Activated CD4-positive, CD25-positive, alpha-beta regulatory T cell treated with anti-CD3 and anti-CD28 coated beads, Interleukin-2, amount 50 U/mL, for 24 hours (primary cell): ENCODE results near the gene SMIM38.
"Not testable (repeated sequence)": the region's sequence is repeated elsewhere in the genome, so short reads cannot be mapped to it uniquely, and the experiment has no call there.

ENCODE experiments used
- ATAC-seq, 2 donors: fragments of 150-1000 bp; cut with Tn5 transposase; one replicate each; pipeline ENCODE4 v1.10.0; 2021; ENCODE audit warnings: mild to moderate bottlenecking in 1 of 2, moderate library complexity in 1 of 2

Gene SMIM38

DNA sequence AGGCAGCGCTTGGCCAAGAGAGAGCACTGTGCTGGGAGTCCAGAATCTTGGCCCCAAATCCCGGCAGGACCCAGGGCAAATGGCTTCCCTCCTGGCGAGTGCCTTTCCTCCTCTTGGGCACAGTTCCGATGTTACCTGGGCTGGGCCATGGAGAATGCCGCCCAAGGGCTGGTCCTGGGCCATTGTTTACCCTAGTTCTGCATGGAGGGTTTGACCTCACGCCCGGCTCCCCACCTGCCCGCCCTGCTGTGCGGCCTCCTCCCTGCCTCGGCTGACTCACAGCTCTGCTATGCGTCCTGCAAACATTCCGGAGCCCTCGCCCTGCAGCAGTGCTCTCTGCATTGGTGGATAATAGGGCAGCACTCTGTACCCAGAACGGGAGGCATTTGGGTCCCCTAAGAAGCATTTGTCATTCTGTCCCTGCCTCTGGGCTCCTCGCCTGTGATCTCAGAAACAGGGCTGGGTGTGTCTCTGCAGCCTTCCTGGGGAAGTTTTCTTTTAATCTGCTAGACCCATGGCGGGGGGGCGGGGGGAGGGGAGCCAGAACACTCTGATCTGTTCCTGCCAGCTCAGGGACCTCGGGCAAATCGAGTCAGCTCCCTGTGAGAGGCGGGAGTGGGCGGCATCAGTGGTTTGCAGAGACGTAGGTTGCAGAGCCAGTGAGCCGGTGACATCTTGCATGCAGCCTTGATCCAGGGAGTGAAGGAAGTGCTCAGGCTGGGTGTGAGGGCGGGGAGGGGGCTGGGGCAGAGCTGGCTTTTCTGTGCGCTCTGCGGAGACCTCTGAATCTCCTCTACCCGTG, 32.9 kb upstream of the SMIM38 start:
- ATAC-seq: peak; percentile 74 to 87

DNA sequence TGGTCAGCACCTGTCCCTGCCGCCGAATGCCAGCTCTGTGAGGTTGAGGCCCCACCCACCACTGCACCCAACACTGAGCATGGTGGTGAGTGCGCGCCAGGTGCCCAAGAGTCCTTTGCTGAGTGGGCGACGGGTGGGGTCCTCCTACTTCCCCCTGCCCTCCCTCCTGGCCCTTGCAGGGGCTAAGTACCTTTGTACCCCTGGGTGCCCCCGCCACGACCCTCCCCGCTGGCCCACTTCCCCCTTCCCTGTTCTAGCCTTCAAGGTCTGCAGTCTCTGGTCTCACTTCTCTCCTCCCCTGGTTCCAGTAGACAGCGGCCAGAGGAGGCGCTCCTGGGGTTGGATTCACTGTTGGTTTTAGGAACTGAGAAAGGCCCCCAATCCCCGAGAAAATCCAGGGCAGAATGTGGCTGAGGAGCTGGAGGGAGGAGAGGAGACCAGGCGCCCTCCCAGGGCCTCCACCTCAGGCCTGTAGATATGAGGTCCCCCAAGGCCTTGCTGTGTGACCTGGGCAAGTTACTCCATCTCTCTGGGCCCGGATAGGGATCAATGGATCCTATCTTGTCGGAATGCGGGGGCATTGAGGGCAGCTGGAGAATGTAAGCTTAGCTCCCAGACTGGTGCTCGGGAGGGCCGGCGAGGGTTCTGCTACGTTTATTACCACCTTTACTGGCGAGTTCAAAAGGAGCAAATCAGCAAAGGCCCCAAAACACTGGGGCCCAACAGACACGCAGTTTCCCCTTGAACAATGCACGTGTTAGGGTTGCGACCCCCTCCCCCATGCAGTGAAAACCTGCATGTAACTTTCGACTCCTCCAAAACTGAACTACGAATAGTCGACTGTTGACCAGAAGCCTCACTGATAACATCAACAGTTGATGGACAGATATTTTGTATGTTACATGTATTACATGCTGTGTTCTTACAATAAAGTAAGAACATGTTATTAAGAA, 31.9 kb upstream of the SMIM38 start:
- ATAC-seq: peak; percentile 7 to 9

DNA sequence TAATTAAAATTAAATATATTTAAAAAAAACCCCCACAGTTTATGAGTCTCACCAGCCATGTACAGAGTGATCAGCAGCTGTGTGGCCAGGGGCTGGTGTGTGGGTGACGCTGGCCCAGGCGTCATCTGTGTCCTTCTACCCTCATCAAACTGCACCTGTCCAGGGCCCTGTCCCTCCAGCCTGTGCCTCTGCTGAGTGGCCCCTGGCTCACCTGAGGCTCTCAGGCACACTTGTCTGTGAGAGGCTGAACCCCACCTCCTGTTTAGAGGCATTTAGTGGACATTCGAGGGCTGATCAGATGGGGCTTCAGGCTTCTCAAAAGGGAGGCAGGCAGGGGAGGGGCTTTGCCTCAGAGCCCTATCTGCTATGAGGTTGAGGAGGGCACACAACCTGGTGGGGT, 29.9 kb upstream of the SMIM38 start:
- no peak for ATAC-seq

DNA sequence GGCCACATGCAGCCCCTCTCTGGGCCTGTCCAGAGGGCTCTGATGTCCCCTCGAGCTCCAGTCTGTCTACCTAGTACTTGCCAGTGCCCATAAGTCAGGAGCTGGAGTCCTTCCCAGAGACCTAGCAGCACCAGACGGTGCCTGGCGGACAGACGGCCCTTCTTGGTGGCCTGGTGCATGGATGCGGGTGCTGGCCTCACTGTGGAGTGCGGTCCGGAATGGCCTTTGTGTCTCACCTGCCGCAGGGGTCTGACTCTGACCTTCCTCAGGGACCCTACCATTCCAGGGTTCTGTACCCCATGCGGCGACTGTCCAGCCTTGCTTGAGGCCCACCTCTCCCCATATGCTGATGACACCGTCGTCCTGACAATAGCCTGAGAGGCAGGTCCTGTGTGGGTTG, 29.4 kb upstream of the SMIM38 start:
- ATAC-seq: no peak

DNA sequence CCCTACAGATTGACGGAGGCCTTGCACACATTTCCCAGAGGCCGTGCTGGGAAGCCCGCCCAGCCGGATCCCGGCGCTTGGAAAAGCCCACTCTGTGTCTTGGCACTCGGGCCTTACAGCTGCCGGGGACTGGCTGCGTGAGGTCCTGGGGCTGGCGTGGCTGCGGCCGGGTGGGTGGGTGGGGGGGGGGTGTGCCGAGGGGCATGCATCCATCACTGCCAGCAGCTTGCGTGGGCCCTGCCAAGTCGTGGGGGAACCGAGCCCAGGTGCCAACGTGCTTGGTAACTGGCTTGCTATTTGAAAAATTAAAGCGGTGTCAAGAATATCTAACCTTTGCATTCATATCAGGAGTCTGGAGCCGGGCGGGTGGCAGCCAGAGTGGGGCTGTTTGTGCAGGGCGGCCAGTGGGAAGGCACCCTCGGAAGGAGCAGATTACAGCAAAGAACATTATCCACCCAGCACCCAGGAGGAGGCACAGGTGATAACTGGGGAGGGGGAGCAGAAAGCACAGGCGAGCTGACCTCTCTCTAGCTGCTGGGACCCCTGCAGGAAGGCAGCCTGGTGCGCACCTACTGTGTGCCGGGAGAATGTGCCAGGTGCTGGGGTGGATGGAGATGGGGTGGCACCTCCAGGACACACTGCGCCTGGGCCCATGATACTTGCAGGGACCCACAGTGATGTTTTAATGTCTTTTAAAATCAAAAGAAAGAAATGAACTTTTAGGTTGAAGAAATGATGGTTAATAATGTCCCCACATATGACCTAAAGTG, 28.5 kb upstream of the SMIM38 start:
- ATAC-seq: no peak

DNA sequence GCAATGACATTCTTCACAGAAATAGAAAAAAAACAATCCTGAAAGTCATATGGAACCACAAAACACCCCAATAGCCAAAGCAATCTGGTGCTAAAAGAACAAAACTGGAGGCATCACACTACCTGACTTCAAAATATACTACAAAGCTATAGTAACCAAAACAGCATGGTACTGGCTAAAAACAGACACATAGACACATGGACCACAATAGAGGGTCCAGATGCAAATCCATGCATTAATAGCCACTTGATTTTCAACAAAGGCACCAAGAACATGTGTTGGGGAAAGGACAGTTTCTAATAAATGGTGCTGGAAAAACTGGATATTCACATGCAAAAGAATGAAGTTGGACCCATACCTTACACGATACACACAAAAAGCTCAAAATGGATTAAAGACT, 27.9 kb upstream of the SMIM38 start:
- no peak for ATAC-seq

DNA sequence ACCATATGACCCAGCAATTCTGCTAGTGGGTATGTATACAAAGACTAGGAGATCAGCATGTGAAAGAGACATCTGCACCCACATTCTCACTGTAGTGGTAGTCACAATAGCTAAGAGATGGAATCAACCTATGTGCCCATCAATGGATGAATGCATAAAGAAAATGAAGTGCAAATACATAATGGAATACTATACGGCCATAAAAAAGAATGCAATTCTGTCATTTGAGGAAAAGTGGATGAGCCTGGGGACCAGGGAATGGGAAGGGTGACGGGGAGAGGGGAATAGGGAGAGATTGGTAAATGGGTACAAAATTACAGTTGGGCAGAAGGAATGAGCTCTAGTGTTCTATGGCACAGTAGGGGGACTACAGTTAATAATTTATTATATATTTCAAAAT, 26.7 kb upstream of the SMIM38 start:
- ATAC-seq: no peak

DNA sequence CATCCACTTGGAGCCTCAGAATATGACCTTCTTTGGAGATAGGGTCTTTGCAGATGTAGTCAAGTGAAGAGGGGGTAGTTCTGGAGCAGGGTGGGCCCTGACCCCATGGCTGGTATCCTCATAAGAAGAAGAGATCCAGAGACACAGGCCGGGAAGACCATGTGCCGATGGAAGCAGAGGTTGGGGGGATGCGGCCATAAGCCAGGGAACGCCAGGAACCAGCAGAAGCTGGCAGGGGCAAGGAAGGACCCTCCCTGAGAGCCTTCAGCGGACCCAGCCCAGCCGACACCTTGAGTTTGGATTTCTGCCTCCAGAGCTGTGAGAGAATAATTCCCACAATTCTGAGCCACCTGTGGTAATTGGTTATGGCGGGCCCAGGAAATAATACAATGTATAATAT, 26.1 kb upstream of the SMIM38 start:
- ATAC-seq: no peak

DNA sequence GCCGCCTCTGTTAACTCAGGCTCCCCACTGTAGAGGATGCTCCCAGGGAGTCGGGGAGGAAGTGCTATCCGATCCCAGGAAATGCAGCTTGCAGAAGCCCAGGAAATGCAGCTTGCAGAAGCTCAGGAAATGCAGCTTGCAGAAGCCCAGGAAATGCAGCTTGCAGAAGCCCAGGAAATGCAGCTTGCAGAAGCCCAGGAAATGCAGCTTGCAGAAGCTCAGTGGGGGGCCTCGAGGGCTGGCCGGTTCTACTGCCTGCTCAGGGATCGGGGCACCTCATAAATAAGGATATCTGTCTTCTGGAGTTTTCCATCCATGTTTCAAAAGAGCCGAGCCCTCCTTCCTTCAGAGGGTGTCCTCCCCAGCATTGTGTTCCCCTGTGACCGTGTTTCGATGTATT, 25.1 kb upstream of the SMIM38 start:
- no peak for ATAC-seq

DNA sequence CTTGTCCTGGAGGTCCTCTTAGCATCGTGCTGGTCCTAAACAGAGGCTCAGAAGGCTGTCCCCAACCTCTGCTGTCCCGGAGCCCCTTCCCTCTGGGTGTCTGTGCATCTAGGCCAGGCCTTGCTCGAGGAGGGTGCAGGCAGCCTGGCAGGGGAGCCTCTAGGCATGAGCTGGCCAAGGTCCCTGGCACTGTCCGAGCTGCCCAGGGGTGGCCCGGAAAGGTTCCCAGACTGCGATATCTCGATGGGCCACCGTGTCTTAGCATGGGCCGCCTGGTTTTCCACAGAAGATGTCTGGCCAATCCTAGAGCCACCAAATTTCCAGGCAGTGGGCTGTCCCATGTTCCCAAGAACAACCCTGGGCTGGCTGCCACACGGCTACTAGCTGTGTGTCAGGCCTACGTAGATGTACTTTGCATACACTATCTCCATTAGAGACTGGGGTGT, 24.6 kb upstream of the SMIM38 start:
- ATAC-seq: no peak

DNA sequence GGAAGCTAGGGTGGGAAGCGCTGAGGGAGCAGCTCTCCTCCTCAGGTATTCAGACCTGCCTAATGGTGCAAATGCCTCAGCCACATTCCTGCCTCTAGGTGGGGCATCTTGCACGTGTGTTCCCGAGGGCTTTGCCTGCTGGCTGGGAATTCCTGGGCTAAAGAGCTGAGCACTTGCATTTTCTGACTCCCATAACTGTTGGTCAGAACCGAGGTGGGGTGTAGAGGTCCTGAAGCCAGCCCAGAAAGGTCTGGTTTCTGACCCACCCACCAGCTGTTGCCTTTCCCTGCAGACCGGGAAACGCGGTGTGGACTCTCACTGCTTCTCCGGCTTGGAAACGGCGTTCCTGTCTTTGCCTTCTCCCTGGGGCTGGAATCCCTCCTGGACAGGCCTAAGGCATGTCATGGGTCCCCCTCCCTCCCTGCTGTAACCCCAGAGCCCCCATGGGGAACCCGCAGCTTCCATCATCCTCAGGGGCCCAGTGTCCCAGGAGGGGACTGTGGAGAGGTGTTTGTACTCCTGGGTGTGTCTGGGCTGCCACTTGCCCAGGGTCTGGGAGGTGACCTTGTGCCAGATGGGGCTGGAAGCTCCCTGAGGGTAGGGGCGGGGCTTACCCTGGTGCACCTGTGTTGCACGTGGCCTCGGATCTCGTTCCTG, 24.0 kb upstream of the SMIM38 start:
- ATAC-seq: no peak

DNA sequence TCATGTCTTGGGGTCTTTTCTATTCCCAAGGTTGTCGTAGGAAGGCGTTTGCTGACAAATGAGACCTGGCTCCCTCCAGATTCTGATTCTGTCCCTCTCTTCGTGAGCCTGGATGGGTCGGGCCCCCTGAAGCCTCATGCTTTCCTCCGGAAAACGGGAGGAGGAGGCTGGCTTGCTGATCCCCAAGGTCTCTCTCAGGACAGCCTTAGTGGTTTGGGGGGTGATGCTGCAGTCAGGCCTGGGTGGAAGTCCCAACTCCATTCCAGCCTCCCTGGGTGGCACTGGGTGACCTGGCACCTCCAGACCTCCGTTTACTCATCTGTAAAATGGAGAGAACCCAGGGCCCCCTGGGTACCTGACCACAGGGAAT, 23.4 kb upstream of the SMIM38 start:
- ATAC-seq: no peak

DNA sequence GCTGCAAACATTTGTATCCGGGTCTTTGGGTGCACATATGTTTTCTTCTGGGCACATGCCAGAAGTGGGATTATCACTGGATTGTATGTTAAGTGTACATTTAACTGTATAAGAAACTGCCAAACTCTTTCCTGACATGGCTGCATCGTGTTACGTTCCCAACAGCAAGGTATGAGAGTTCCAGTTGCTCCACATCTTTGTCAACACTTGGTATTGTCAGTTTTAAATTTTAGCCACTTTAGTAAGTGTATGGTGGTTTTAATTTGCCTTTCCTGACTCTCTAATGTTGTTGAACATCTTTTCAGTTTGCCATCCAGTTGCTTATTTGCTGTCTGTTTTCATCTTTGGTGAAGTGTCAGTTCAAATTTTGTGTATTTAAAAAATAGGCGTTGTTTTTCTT, 22.5 kb upstream of the SMIM38 start:
- no peak for ATAC-seq

DNA sequence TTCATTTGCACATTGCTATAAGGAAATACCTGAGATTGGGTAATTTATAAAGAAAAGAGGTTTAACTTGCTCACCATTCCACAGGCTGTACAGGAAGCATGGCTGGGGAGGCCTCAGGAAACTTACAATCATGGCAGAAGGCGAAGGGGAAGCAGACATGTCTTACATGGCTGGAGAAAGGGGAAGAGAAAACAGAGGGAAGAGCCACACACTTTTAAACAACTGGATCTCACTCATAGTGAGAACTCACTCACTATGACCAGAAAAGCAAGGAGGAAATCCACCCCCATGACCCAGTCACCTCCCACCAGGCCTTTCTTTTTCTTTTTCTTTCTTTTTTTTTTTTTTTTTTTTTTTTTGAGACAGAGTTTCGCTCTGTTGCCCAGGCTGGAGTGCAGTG, 21.6 kb upstream of the SMIM38 start:
- not testable (repeated sequence) for ATAC-seq

DNA sequence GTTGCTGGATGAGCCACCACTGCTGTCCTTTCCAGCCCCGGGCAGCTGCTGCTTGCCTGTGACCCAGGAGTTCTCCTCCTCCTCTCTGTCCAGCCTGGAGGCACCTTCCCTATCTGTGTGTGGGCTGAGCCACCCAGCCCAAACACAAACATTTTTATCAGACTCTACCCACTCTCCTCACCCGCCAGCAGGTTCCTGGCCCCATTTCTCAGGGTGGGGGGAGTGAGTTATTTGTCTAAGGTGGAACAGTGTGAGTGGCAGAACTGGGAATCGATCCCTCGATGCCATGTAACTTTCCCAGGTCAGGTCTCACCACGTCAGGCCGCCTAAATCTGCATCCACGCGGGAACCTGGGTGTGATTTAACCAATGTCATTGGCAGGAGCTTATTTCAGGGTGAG, 20.8 kb upstream of the SMIM38 start:
- no peak for ATAC-seq

DNA sequence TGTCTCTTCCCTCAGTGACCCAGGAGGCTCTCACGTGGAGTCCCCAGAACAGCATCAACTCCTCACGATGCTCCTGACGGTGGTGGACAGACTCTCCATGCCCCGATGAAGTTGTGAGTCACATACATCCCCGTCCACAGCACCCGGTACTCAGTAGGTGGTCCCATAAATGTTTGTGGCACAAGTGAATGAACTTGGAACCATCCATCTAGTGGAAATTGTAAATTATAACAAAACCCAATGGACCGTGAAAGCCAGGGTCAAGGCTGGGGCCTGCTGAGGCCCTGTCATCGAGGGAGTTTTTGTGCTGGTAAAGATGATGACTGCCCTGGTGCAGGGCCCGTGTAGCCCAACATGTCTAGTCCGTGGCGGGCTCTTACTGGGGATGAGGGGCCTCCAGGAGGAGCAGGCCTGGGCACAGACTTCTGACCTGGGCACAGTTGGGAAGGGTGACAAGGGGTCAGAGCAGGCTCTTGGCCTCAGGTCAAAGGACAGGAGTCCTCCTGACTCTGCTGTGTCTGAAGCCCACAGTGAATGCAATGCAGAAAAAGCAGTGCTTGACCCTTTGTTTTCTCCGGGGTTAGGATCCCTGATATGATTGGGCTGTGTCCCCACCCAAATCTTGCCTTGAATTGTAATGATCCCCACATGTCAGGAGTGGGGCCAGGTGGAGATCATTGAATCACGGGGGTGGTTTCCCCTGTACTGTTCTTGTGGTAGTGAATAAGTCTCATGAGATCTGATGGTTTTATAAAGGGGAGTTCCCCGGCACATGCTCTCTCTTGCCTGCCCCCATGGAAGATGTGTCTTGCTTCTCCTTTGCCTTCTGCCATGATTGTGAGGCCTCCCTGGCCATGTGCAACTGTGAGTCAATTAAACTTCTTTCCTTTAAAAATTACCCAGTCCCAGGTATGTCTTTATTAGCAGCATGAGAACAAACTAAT, 20.0 kb upstream of the SMIM38 start:
- ATAC-seq: peak; percentile 25 to 43

DNA sequence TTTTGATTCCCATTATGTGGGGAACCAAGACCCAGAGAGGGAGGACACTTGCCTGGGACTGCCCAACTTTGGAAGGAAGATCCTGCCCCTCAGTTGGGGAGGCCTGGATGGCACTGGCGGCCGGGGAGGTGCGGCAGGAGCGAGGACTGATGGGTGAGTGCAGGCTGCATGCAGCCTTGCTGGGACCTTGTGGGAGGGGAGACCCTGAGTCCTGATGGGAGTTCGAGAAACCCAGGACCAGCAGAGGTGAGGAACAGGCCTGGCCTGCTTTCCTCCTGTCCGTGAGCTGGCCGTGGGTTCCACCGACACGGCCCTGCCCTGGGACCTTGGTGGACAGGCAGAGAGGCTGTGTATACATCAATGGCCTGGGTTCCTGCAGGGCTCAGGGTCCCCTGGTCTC, 19.3 kb upstream of the SMIM38 start:
- no peak for ATAC-seq

DNA sequence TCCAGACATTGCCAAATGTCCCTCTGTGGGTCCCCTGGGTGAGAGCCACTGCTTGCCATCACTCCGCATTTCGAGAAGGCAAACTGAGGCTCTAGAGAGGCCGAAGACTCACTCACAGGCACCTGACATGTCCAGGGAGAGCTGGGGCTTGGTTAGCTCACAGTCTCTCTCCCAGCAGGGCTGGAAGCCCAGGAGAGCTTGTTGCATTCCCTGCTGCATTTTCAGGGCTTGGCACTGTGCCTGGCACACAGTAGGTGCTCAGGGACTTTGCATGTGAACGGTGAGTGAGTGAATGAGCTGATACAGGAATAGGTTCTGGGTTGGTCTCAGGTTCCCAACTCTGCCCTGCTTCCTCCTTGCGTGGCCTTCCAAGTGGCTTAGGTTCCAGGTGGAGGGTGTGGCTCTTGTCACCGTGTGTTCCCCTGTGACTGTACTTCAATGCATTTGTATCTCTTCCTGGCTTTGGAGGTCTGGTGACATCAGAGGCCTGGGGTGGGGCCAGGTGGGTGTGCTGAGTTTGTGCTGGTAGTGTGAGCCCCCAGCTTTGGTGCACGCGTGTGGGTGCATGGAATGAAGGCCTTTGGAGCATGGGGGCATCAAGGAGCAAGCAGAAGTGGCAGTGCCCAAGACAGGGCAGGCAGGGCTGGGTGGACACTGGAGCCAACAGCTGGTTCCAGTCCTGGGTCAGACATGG, 18.4 kb upstream of the SMIM38 start:
- ATAC-seq: no peak

DNA sequence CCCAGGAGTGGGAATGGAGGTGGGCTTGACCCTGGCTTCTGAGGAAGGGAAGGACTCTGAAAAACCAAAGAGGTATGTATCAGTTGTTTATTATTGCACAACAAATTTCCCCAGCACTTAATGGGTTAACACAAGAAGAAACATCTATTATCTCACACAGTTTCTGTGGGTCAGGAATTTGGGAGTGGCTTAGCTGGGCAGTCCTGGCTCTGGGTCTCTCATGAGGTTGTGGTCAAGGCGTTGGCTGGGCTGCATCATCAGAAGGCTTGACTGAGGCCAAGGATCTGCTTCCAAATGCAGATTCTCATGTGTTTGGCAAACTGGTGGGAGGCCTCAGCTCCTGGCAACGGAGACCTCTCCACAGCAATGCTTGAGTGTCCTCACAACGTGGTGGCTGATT, 17.5 kb upstream of the SMIM38 start:
- no peak for ATAC-seq

DNA sequence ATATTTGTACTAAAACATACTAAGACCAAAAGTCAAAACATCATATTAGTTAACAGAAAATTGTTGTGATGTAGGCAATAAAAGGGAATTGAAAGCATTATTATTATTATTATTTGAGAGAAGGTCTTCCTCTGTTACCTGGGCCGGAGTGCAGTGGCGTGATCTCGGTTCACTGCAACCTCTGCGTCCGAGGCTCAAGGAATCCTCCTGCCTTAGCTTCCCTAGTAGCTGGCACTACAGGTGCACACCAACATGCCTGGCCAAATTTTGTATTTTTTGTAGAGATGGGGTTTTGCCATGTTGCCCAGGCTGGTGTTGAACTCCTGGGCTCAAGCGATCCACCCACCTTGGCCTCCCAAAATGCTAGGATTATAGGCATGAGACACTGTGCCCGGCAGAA, 15.6 kb upstream of the SMIM38 start:
- not testable (repeated sequence) for ATAC-seq

DNA sequence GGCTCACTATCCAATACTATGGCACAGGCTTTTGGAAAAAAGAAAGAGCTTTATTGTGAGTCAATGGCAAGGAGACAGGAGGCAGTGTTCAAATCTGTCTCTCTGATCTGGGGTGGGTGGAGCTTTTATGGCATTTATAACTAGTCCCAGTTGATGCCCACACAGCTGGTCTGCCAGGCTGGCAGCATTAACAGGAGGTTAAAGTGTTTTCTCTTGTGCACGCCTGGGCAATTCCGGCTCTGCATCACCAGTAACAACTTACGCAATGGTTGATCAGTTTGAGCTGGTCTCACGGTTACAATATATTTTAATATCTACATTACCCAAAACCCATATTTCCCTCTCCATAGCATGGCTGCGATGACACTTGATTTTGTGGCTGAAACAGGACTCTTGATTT, 15.1 kb upstream of the SMIM38 start:
- ATAC-seq: no peak
